Measurements from ENCODE around the gene NR3C1. TPM values are rescaled to one million over a fixed set of nuclear protein-coding genes. Genes with fewer than 3 reads are reported as not detected.

The NR3C1 gene
- total RNA-seq, 2 donors from 2014 or later, result 9.5 to 20.5 TPM

- WGBS, 2 experiments (ENCODE audit: insufficient coverage in 1 of 2, insufficient read length in 1 of 2), result 89 to 94% methylated on average over 7 of the region's 7 CpGs
- H3K4me3 ChIP-seq (ENCODE audit: low read length), result no peak overlapping the region
- H3K4me1 Mint-ChIP-seq, result peaks cover 3% of the 10 kb centered on the region
- no peak overlapping the region for H3K9ac ChIP-seq (ENCODE audit: extremely low read depth, low read length, poor library complexity, severe bottlenecking)
- TF ChIP-seq, protein P1, sequence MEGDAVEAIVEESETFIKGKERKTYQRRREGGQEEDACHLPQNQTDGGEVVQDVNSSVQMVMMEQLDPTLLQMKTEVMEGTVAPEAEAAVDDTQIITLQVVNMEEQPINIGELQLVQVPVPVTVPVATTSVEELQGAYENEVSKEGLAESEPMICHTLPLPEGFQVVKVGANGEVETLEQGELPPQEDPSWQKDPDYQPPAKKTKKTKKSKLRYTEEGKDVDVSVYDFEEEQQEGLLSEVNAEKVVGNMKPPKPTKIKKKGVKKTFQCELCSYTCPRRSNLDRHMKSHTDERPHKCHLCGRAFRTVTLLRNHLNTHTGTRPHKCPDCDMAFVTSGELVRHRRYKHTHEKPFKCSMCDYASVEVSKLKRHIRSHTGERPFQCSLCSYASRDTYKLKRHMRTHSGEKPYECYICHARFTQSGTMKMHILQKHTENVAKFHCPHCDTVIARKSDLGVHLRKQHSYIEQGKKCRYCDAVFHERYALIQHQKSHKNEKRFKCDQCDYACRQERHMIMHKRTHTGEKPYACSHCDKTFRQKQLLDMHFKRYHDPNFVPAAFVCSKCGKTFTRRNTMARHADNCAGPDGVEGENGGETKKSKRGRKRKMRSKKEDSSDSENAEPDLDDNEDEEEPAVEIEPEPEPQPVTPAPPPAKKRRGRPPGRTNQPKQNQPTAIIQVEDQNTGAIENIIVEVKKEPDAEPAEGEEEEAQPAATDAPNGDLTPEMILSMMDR (conservative IDR thresholded peaks at IDR 0.05), result no peak
- H3K9me3 ChIP-seq (ENCODE audit: control insufficient read depth, low read length), result no peaks in the 10 kb centered on the region
- no peaks in the 10 kb centered on the region for H3K27me3 ChIP-seq (ENCODE audit: control insufficient read depth, insufficient read depth, low read length, poor library complexity, severe bottlenecking)
- H3K27me3 Mint-ChIP-seq (ENCODE audit: insufficient read depth), result no peaks in the 10 kb centered on the region
- H3K36me3 Mint-ChIP-seq (ENCODE audit: low read depth), result no peaks in the 10 kb centered on the region
- H3K36me3 ChIP-seq (ENCODE audit: control insufficient read depth, insufficient read depth, low read length), result no peaks in the 10 kb centered on the region
- H3K4me1 ChIP-seq (ENCODE audit: control insufficient read depth, insufficient read depth, low read length), result no peaks in the 10 kb centered on the region
- H3K9me3 Mint-ChIP-seq, result no peaks in the 10 kb centered on the region
- no peak for DNase-seq
- no peak overlapping the region for H3K4me3 Mint-ChIP-seq
- H3K27ac Mint-ChIP-seq, result no peak overlapping the region
- H3K27ac ChIP-seq (ENCODE audit: low read depth, low read length), result no peak overlapping the region
Observed at GRCh38 chr5:143432658-143433239, 29.3 kb upstream of the NR3C1 start.

- Histone ChIP-seq H3K4me1 (ENCODE audit: control insufficient read depth, insufficient read depth, low read length) (no peaks in the 10 kb centered on the region), H3K9ac (ENCODE audit: extremely low read depth, low read length, poor library complexity, severe bottlenecking) (no peak overlapping the region), H3K27ac (ENCODE audit: low read depth, low read length) (no peak overlapping the region), H3K9me3 (ENCODE audit: control insufficient read depth, low read length) (no peaks in the 10 kb centered on the region), H3K27me3 (ENCODE audit: control insufficient read depth, insufficient read depth, low read length, poor library complexity, severe bottlenecking) (no peaks in the 10 kb centered on the region), H3K4me3 (ENCODE audit: low read length) (no peak overlapping the region), H3K36me3 (ENCODE audit: control insufficient read depth, insufficient read depth, low read length) (no peaks in the 10 kb centered on the region)
- TF ChIP-seq, protein P1 (conservative IDR thresholded peaks at IDR 0.05), result no peak
- H3K9me3 Mint-ChIP-seq, result no peaks in the 10 kb centered on the region
- H3K27me3 Mint-ChIP-seq (ENCODE audit: insufficient read depth), result no peaks in the 10 kb centered on the region
- 80 to 94% methylated on average over 1 to 2 of the region's 2 CpGs for WGBS, 2 experiments (ENCODE audit: insufficient coverage in 1 of 2, insufficient read length in 1 of 2)
- no peaks in the 10 kb centered on the region for H3K36me3 Mint-ChIP-seq (ENCODE audit: low read depth)
- H3K4me3 Mint-ChIP-seq, result no peak overlapping the region
- H3K4me1 Mint-ChIP-seq, result peaks cover 2% of the 10 kb centered on the region
- DNase-seq, result no peak
- H3K27ac Mint-ChIP-seq, result no peak overlapping the region
Observed at GRCh38 chr5:143431789-143432188, 28.3 kb upstream of the NR3C1 start.

- H3K36me3 ChIP-seq (ENCODE audit: control insufficient read depth, insufficient read depth, low read length), result no peaks in the 10 kb centered on the region
- no peaks in the 10 kb centered on the region for H3K4me1 Mint-ChIP-seq
- no peaks in the 10 kb centered on the region for H3K36me3 Mint-ChIP-seq (ENCODE audit: low read depth)
- no peak overlapping the region for H3K27ac ChIP-seq (ENCODE audit: low read depth, low read length)
- no peaks in the 10 kb centered on the region for H3K9me3 Mint-ChIP-seq
- no peak for DNase-seq
- no peak overlapping the region for H3K4me3 ChIP-seq (ENCODE audit: low read length)
- no peaks in the 10 kb centered on the region for H3K9me3 ChIP-seq (ENCODE audit: control insufficient read depth, low read length)
- no peaks in the 10 kb centered on the region for H3K27me3 ChIP-seq (ENCODE audit: control insufficient read depth, insufficient read depth, low read length, poor library complexity, severe bottlenecking)
- WGBS, 2 experiments (ENCODE audit: insufficient coverage in 1 of 2, insufficient read length in 1 of 2), result 98% methylated on average over 2 of the region's 2 CpGs; no CpG with 5 or more reads in 1 of the 2 experiments
- H3K9ac ChIP-seq (ENCODE audit: extremely low read depth, low read length, poor library complexity, severe bottlenecking), result no peak overlapping the region
- no peak overlapping the region for H3K4me3 Mint-ChIP-seq
- TF ChIP-seq, protein P1 (conservative IDR thresholded peaks at IDR 0.05), result no peak
- H3K27ac Mint-ChIP-seq, result no peak overlapping the region
- no peaks in the 10 kb centered on the region for H3K4me1 ChIP-seq (ENCODE audit: control insufficient read depth, insufficient read depth, low read length)
- no peaks in the 10 kb centered on the region for H3K27me3 Mint-ChIP-seq (ENCODE audit: insufficient read depth)
Observed at GRCh38 chr5:143428738-143429420, 25.4 kb upstream of the NR3C1 start.

Measured in endodermal cell (in vitro differentiated cells).